ENCODE data around the gene ANKS1B.
A peak's percentile ranks its signal among the peaks of the same experiment; 100 is the strongest.
"Not testable (repeated sequence)": the region's sequence is repeated elsewhere in the genome, so short reads cannot be mapped to it uniquely, and the experiment has no call there.

Gene ANKS1B

DNA sequence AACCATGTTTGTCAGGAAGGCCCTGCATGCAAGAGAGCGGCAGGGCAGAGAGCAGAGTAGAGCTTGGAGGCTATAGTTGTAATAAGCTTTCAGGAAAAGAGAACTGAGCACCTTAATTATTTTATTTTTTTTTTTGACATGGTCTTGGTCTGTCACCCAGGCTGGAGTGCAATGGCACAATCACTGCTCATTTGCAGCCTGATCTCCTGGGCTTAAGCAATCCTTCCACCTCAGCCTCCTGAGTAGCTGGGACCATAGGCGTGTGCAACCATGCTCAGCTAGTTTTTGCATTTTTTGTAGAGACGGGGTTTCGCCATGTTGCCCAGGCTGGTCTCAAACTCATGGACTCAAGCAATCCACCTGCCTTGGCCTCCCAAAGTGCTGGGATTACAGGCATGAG lies 950.5 kb downstream of the ANKS1B start:
- DNase-seq: not testable (repeated sequence)

GRCh38 chr12:99029511-99030271 lies 955.0 kb downstream of the ANKS1B start:
- no peak for DNase-seq

DNA sequence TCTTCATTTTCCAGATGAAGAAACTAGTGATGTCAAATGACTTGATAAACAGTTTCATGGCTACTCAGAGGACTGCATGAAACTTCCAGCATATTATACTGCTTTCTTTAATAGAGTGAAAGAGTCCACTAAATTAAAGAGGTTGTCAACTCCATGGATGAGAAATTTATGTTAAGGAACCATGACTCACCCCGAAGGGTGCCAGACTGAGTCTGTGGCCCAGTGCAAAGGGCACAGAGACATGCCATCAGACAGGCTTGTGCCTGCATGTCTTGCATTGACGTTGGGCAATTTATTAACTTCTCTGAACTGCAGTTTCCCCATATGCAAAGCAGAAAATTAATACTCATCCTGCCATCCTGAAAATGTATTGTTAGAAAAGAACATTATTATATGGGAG lies 957.3 kb downstream of the ANKS1B start:
- DNase-seq: no peak

DNA sequence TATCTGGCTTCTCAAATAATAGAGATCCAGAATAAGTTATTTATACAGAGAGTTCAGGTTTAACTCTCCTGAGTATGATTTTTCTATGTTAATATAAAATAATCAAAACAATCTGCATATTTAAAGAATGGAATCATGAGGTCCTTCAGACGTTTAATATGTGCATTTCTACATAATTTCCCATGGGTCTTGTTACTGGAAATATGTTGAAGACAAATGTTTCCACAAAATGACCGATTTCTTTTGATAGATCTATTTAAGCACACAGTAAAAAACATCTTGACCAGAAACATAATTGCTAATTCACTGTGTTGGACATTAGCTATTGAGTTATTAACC lies 957.7 kb downstream of the ANKS1B start:
- DNase-seq: no peak

- DNase-seq: no peak
These were observed 958.2 kb downstream of the ANKS1B start for GRCh38 chr12:99026332-99027054.

- no peak for DNase-seq
These were observed 959.9 kb downstream of the ANKS1B start for GRCh38 chr12:99024870-99025269.

GRCh38 chr12:99024191-99024590 lies 960.5 kb downstream of the ANKS1B start:
- no peak for DNase-seq

GRCh38 chr12:99020871-99021270 lies 963.9 kb downstream of the ANKS1B start:
- no peak for DNase-seq

- DNase-seq: no peak
These were observed 964.9 kb downstream of the ANKS1B start for GRCh38 chr12:99019798-99020197.

GRCh38 chr12:99017971-99018370 lies 966.8 kb downstream of the ANKS1B start:
- no peak for DNase-seq

DNA sequence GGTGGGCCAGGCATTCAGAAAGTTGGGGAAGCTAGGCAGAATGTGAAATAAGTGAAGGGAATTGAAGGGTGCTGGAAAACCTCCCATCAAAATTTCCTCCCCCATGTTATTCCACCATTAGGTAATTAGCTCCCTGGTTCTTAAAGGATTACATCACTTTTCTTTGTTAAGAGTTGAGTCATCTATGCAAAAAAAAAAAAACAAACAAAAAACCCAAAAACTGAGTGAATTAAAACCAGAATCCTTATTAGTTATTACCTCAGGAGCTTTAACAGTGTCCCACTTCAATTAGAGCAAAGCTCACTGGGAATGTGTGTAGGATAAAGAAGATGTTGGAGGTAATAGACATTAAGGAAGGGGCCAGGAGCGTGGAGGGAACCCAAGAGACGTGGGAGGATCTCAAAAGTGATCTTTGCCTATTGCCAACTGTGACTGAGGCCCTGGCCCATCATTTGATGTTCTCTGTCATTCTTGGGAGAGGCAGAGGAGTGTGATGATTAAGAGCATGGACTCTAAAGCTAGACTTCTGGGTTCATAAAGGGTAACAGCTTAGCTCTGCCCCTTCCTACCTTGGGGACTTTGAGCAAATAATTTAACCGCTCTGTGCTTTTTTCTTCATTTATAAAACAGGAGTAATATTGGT lies 975.0 kb downstream of the ANKS1B start:
- no peak for DNase-seq

- DNase-seq: no peak
These were observed 979.1 kb downstream of the ANKS1B start for GRCh38 chr12:99005601-99006000.

GRCh38 chr12:99004799-99005466 lies 979.8 kb downstream of the ANKS1B start:
- DNase-seq: no peak

DNA sequence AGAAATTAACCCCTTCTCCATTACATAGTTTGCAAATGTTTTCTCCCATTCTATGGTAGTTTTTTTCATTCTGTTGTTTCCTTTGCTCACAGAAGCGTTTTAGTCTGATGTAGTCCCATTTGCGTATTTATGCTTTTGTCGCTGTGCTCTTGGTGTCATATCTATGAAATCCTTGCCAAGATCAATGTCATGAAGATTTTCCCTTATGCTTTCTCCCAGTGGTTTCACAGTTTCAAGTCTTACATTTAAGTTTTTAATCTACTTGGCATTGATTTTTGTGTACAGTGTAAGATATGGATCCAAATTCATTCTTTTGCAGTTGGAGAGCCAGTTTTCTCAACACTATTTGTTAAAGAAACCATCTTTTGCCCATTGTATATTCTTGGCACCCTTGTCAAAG lies 982.0 kb downstream of the ANKS1B start:
- no peak for DNase-seq

DNA sequence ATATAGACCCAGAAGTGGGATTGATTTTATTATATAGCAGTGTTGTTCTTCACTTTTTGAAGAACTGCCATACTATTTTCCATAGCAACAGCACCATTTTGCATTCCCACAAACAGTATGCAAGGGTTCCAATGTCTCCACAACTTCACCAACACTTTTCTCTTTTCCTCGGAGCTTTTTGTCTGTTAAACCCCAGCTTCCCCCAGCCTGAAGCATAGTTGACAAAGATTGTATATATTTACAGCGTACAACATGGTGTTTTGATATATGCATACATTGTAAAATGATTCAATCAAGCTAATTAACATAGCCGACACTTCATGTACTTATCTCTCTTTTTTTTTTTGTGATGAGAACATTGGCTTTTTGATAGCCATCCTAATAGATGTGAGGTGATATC lies 982.6 kb downstream of the ANKS1B start:
- no peak for DNase-seq

- DNase-seq: no peak
These were observed 985.2 kb downstream of the ANKS1B start for GRCh38 chr12:98999559-98999958.

DNA sequence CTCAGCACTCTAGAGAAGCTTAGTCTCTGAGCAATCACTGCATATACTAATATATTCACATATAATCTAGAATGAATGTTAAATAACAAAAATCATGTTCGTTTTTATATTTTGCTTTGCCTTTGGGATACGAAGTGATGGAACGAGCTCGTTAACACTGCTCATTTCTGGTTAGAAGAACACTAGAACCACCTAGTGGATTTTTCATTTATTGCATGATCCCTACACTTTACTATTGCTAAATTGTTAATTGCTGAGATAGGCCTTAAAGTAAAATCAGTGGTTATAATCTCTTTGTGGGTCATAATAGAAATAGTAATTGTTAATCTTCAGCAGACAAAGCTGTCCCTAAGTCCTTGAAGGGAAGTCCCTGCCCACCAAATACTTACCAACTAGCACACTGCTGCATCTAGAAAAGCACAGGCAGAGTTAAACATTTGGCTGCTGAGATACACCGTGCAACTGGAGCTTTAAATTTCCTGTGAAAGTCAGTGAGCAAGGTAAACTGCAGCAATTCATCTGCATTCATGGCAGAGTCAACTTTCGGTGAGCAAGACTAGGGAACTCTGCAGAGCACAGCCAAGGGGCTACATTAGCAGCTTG lies 985.9 kb downstream of the ANKS1B start:
- DNase-seq: peak; percentile 26

- no peak for DNase-seq
These were observed 986.8 kb downstream of the ANKS1B start for GRCh38 chr12:98997899-98998298.

GRCh38 chr12:98990648-98991047 lies 994.1 kb downstream of the ANKS1B start:
- DNase-seq: no peak

GRCh38 chr12:98985156-98985555 lies 999.6 kb downstream of the ANKS1B start:
- DNase-seq: no peak

DNA sequence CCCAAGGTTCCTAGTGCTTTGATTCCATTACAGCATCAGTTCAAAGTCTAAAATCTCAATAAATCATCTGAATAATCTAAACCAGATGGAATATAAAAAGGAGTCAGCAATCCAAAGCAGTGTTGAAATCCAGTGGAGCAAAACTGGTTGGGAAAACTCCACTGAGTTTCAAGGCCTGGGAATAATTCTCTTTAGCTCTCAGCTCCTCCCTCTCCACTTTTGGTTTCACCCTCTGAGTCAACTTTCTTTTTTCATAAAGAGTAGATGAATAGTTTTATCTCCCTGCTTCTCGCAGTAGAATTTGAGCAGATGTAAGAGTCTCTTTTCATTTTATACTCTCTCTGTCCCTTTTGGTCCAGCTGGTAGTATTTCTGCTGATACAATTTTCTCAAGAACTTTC lies 1001.1 kb downstream of the ANKS1B start:
- no peak for DNase-seq

GRCh38 chr12:98980508-98980907 lies 1004.2 kb downstream of the ANKS1B start:
- no peak for DNase-seq

GRCh38 chr12:98977186-98977585 lies 1007.5 kb downstream of the ANKS1B start:
- no peak for DNase-seq

Data from CD4-positive, alpha-beta T cell treated with Interleukin-17A for 1 hour (primary cell).